Neural cell (in vitro differentiated cells): ENCODE measurements around the gene EDAR. TPM values are rescaled to one million over a fixed set of nuclear protein-coding genes. Genes with fewer than 3 reads are reported as not detected.

Source experiments
- H2AFZ ChIP-seq: fragments of 200-600, 300-800 bp; sonication (generic), shearing (Covaris generic); 2 replicates; pipeline ENCODE4 v1.6.0; 2014; ENCODE audit warnings: low read depth, mild to moderate bottlenecking, antibody characterized with exemption, low read length, moderate library complexity
- H3F3A ChIP-seq: fragments of 200-600 bp; shearing (Covaris generic); 2 replicates; pipeline ENCODE4 v1.6.1; 2016; ENCODE audit warnings: mild to moderate bottlenecking, moderate library complexity, mixed read lengths, antibody characterized with exemption, low read length; ENCODE audit not compliant: insufficient read depth, poor library complexity, severe bottlenecking
- H3K27ac ChIP-seq: fragments of 200-600, 300-800 bp; sonication (generic), shearing (Covaris generic); 2 replicates; pipeline ENCODE4 v1.5.1; 2014; ENCODE audit warnings: mild to moderate bottlenecking, low read length, moderate library complexity
- H3K27me3 ChIP-seq: fragments of 300-800, 200-600 bp; sonication (generic), shearing (Covaris generic); 2 replicates; pipeline ENCODE4 v1.6.0; 2014; ENCODE audit warnings: mild to moderate bottlenecking, low read depth, low read length, moderate library complexity; ENCODE audit not compliant: insufficient read depth
- H3K36me3 ChIP-seq: fragments of 300-800, 200-600 bp; sonication (generic), shearing (Covaris generic); 2 replicates; pipeline ENCODE4 v1.5.1; 2014; ENCODE audit warnings: mild to moderate bottlenecking, antibody characterized with exemption, low read length, moderate library complexity; ENCODE audit not compliant: insufficient read depth
- H3K4me2 ChIP-seq: fragments of 300-800, 200-600 bp; sonication (generic), shearing (Covaris generic); 2 replicates; pipeline ENCODE4 v1.6.0; 2014; ENCODE audit warnings: mild to moderate bottlenecking, low read length
- H3K4me3 ChIP-seq: fragments of 300-800, 200-600 bp; sonication (generic), shearing (Covaris generic); 2 replicates; pipeline ENCODE4 v1.5.1; 2014; ENCODE audit warnings: mild to moderate bottlenecking, low read length, moderate library complexity
- H3K79me2 ChIP-seq: fragments of 200-600 bp; shearing (Covaris generic); replicated peaks from 2 replicates; pipeline ENCODE4 v1.6.0; 2014; ENCODE audit warnings: mild to moderate bottlenecking, low read length, moderate library complexity; ENCODE audit not compliant: insufficient read depth
- H3K9ac ChIP-seq: fragments of 300-800, 200-600 bp; sonication (generic), shearing (Covaris generic); 2 replicates; pipeline ENCODE4 v1.6.1; 2016; ENCODE audit warnings: mild to moderate bottlenecking, low read length, mixed read lengths
- H3K9me2 ChIP-seq: fragments of 200-600 bp; shearing (Covaris generic); 2 replicates; pipeline ENCODE4 v1.6.1; 2016; ENCODE audit warnings: mild to moderate bottlenecking, low read length, mixed read lengths; ENCODE audit not compliant: insufficient read depth
- H3K9me3 ChIP-seq: fragments of 200-600, 300-800 bp; sonication (generic), shearing (Covaris generic); 2 replicates; pipeline ENCODE4 v1.6.1; 2016; ENCODE audit warnings: mild to moderate bottlenecking, mixed run types, low read length, moderate library complexity, mixed read lengths
- H4K20me1 ChIP-seq: fragments of 200-600 bp; shearing (Covaris generic); 2 replicates; pipeline ENCODE4 v1.6.1; 2016; ENCODE audit warnings: mild to moderate bottlenecking, mixed run types; ENCODE audit not compliant: insufficient read depth
- EP300 ChIP-seq: fragments of 450-650 bp; conservative IDR thresholded peaks from 2 replicates; pipeline ENCODE4 v1.6.1; 2014; ENCODE audit warnings: antibody characterized with exemption, mild to moderate bottlenecking, moderate library complexity; ENCODE audit not compliant: poor library complexity, severe bottlenecking
- EZH2 ChIP-seq: fragments of 200-600, 300-800 bp; shearing (Covaris generic), sonication (generic); IDR thresholded peaks from 2 replicates; pipeline ENCODE4 v1.6.1; 2014; ENCODE audit warnings: antibody characterized with exemption, low read length, borderline replicate concordance, mild to moderate bottlenecking; ENCODE audit not compliant: insufficient read depth, poor library complexity, severe bottlenecking
- MXI1 ChIP-seq: fragments of 450-650 bp; conservative IDR thresholded peaks from 2 replicates; pipeline ENCODE4 v1.6.1; 2014; ENCODE audit warnings: antibody characterized with exemption, mild to moderate bottlenecking; ENCODE audit not compliant: poor library complexity, severe bottlenecking
- POLR2AphosphoS5 ChIP-seq: IDR thresholded peaks from 2 replicates; pipeline ENCODE4 v1.6.1; 2012
- RAD21 ChIP-seq: fragments of 450-650 bp; conservative IDR thresholded peaks from 2 replicates; pipeline ENCODE4 v1.6.1; 2014; ENCODE audit warnings: antibody characterized with exemption, mild to moderate bottlenecking, moderate library complexity
- SMC3 ChIP-seq: fragments of 450-650 bp; conservative IDR thresholded peaks from 2 replicates; pipeline ENCODE4 v1.6.1; 2014; ENCODE audit warnings: antibody characterized with exemption, mild to moderate bottlenecking, moderate library complexity; ENCODE audit not compliant: poor library complexity
- TAF1 ChIP-seq: IDR thresholded peaks from 2 replicates; pipeline ENCODE4 v1.6.1; 2012; ENCODE audit warnings: low read depth
- polyA plus RNA-seq: library from polyadenylated mRNA; depleted of rRNA; stranded (reverse); fragments of >200 nt; gene quantifications from 2 replicates; pipeline ENCODE4 v1.2.3, GENCODE V29; 2014
- TF ChIP-seq, protein P1 (sequence below): IDR thresholded peaks from 2 replicates; pipeline ENCODE4 v1.6.1; 2012; ENCODE audit warnings: borderline replicate concordance

The EDAR gene
- polyA plus RNA-seq, 1 donor from 2014 or later, result not detected

DNA sequence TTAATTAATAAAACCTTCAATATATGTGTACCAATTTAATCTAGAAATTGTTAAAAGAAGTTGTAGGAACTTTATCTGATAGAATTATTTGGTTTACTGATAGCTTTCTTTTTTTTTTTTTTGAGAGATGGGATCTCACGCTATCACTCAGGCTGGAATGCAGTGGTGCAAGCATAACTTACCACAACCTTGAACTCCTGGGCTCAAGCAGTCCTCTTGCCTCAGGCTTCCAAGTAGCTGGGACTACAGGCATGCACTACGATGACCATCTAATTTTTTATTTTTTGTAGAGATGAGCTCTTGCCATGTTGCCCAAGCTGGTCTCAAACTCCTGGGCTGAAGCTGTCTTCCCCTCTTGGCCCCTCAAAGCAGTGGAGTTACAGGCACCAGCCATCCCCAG, 135.6 kb downstream of the EDAR start:
- no peaks in the 10 kb centered on the region for H3F3A ChIP-seq
- no peak overlapping the region for H3K9ac ChIP-seq
- peaks cover 6% of the 10 kb centered on the region for H3K36me3 ChIP-seq
- H3K4me3 ChIP-seq, result no peak overlapping the region
- H4K20me1 ChIP-seq, result no peaks in the 10 kb centered on the region
- no peak for TF ChIP-seq EP300
- H3K9me2 ChIP-seq, result peaks cover 3% of the 10 kb centered on the region
- H3K9me3 ChIP-seq, result no peaks in the 10 kb centered on the region
- no peak overlapping the region for H3K4me2 ChIP-seq
- no peak overlapping the region for H3K27ac ChIP-seq
- no peaks in the 10 kb centered on the region for H3K79me2 ChIP-seq
- H3K27me3 ChIP-seq, result no peaks in the 10 kb centered on the region
- H2AFZ ChIP-seq, result no peak overlapping the region

DNA sequence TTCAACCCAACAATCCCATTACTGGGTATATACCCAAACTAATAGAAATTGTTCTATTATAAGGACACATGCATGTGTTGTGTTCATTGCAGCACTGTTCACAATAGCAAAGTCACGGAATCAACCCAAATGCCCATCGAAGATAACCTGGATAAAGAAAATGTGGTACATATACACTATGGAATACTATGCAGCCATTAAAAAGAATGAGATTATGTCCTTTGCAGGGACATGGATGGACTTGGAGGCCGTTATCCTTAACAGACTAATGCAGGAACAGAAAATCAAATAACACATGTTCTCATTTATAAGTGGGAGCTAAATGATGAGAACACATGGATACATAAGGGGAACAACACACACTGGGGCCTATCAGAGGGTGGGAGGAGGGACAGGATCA, 136.6 kb downstream of the EDAR start:
- Histone ChIP-seq H3K79me2 (no peaks in the 10 kb centered on the region), H3K9me2 (peaks cover 3% of the 10 kb centered on the region), H3F3A (no peaks in the 10 kb centered on the region), H3K9me3 (no peaks in the 10 kb centered on the region), H3K27ac (no peak overlapping the region), H3K4me2 (no peak overlapping the region), H3K9ac (no peak overlapping the region), H3K36me3 (peaks cover 6% of the 10 kb centered on the region), H2AFZ (no peak overlapping the region), H3K27me3 (no peaks in the 10 kb centered on the region), H3K4me3 (no peak overlapping the region), H4K20me1 (no peaks in the 10 kb centered on the region)
- TF ChIP-seq TAF1 (no peak), POLR2AphosphoS5 (no peak), EP300 (no peak), SMC3 (no peak), EZH2 (no peak)

DNA sequence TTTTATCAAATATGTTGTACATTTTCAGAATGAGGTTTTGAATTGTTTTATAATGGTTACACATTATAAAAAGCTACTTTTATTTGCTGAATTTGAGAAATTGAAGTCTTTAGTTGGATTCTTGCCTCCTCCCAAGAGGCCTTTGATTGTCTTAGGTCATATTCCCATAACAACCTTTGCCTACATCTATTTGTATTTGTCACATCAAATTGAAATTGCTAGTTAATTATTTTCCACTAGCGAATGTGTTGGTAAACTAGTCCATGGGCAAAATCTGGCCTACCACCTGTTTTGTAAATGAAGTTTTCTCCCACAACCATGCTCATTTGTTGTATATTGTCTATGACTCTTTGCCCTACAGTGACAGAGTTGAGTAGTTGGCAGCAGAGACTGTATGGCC, 142.0 kb downstream of the EDAR start:
- Histone ChIP-seq H4K20me1 (no peaks in the 10 kb centered on the region), H3K9ac (no peak overlapping the region), H3K9me3 (no peaks in the 10 kb centered on the region), H3K9me2 (peaks cover 3% of the 10 kb centered on the region), H3K36me3 (peaks cover 5% of the 10 kb centered on the region), H3K27me3 (no peaks in the 10 kb centered on the region), H3F3A (no peaks in the 10 kb centered on the region), H3K4me3 (no peak overlapping the region), H3K27ac (no peak overlapping the region), H3K79me2 (no peaks in the 10 kb centered on the region), H2AFZ (no peak overlapping the region), H3K4me2 (no peak overlapping the region)
- TF ChIP-seq EP300 (no peak), RAD21 (no peak), MXI1 (no peak), POLR2AphosphoS5 (no peak)
- TF ChIP-seq, protein P1, sequence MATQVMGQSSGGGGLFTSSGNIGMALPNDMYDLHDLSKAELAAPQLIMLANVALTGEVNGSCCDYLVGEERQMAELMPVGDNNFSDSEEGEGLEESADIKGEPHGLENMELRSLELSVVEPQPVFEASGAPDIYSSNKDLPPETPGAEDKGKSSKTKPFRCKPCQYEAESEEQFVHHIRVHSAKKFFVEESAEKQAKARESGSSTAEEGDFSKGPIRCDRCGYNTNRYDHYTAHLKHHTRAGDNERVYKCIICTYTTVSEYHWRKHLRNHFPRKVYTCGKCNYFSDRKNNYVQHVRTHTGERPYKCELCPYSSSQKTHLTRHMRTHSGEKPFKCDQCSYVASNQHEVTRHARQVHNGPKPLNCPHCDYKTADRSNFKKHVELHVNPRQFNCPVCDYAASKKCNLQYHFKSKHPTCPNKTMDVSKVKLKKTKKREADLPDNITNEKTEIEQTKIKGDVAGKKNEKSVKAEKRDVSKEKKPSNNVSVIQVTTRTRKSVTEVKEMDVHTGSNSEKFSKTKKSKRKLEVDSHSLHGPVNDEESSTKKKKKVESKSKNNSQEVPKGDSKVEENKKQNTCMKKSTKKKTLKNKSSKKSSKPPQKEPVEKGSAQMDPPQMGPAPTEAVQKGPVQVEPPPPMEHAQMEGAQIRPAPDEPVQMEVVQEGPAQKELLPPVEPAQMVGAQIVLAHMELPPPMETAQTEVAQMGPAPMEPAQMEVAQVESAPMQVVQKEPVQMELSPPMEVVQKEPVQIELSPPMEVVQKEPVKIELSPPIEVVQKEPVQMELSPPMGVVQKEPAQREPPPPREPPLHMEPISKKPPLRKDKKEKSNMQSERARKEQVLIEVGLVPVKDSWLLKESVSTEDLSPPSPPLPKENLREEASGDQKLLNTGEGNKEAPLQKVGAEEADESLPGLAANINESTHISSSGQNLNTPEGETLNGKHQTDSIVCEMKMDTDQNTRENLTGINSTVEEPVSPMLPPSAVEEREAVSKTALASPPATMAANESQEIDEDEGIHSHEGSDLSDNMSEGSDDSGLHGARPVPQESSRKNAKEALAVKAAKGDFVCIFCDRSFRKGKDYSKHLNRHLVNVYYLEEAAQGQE, result no peak
